ENCODE results near the gene SLC22A4. TPM values are rescaled to one million over a fixed set of nuclear protein-coding genes. Genes with fewer than 3 reads are reported as not detected.

The SLC22A4 gene
- total RNA-seq, 1 experiment from 2014 or later: 0.72 TPM

GRCh38 chr5:132277971-132278853 lies 16.0 kb upstream of the SLC22A4 start:
- Mint-ChIP-seq H3K4me1 (peaks cover 15 to 22% of the 10 kb centered on the region in 2 experiments), H3K9me3 (peaks cover 0 to 4% of the 10 kb centered on the region in 2 experiments; a peak in 1 of 5 replicates), H3K27ac (peak overlapping the region; percentile 3 to 63 (median 57); a peak in 3 of 7 replicates), H3K36me3 (ENCODE audit: insufficient read depth in 1 of 3, low read depth in 3 of 3) (no peaks in the 10 kb centered on the region; a peak in 1 of 7 replicates), H3K27me3 (ENCODE audit: low read depth) (peaks cover 14% of the 10 kb centered on the region), H3K4me3 (no peak overlapping the region)
- Histone ChIP-seq H3K79me2 (ENCODE audit: insufficient read depth, low read length) (no peaks in the 10 kb centered on the region), H2AK5ac (ENCODE audit: insufficient read length, low read length) (no peak overlapping the region), H4K5ac (ENCODE audit: insufficient read length, low read depth, low read length) (no peak overlapping the region), H4K91ac (ENCODE audit: insufficient read length, low read depth, low read length) (no peak overlapping the region), H2BK5ac (ENCODE audit: insufficient read length, low read length) (no peak overlapping the region), H3K23ac (ENCODE audit: insufficient read length, low read depth, low read length) (no peak overlapping the region), H2BK120ac (ENCODE audit: low read depth, low read length, poor library complexity, severe bottlenecking) (no peak overlapping the region), H4K8ac (replicated peaks; ENCODE audit: insufficient read length, low read depth, low read length) (no peak overlapping the region), H3K23me2 (ENCODE audit: insufficient read length, low read depth, low read length, poor library complexity, severe bottlenecking) (peaks cover 2% of the 10 kb centered on the region), H3K9ac (ENCODE audit: extremely low read depth, insufficient read length, low read length) (no peak overlapping the region), H3K4ac (ENCODE audit: low read depth, low read length) (no peak overlapping the region), H2BK20ac (ENCODE audit: low read depth, low read length, poor library complexity, severe bottlenecking) (no peak overlapping the region), H2AFZ (ENCODE audit: low read length) (peak overlapping the region; percentile 79), H4K20me1 (ENCODE audit: control insufficient read depth, insufficient read depth, insufficient read length) (no peaks in the 10 kb centered on the region), H3K9me3 (ENCODE audit: control insufficient read depth, low read depth, low read length) (no peaks in the 10 kb centered on the region), H2BK12ac (ENCODE audit: insufficient read length, low read depth, low read length) (no peak overlapping the region), H3T11ph (ENCODE audit: low read length) (no peak overlapping the region), H3K4me2 (ENCODE audit: insufficient read depth, insufficient read length, low read length) (no peak overlapping the region), H3K4me1 (ENCODE audit: insufficient read depth, low read length) (0 out of 2 replicates have a peak, but pooled peaks cover 5% of the 10 kb centered on the region), H3K18ac (ENCODE audit: insufficient read length, low read depth, low read length) (no peak overlapping the region), H3K27me3 (ENCODE audit: insufficient read depth, low read length) (no peaks in the 10 kb centered on the region), H3K79me1 (ENCODE audit: insufficient read depth, low read depth, low read length, poor library complexity, severe bottlenecking) (no peaks in the 10 kb centered on the region), H3K56ac (ENCODE audit: insufficient read length, low read depth, low read length) (no peak overlapping the region), H3K27ac (ENCODE audit: insufficient read length, low read depth, low read length) (no peak overlapping the region), H2BK15ac (ENCODE audit: low read depth, low read length) (no peak overlapping the region), H3K14ac (ENCODE audit: insufficient read depth, low read length) (no peak overlapping the region)
- no peak for TF ChIP-seq CTCF (conservative IDR thresholded peaks at IDR 0.05)
- WGBS (ENCODE audit: extremely low coverage, insufficient read length, low lambda C conversion rate): no CpG with 5 or more reads among the region's 6 CpGs
- DNase-seq: peak; percentile 77

Measured in H9 (cell line).